Skeletal muscle satellite cell (primary cell): ENCODE results near the gene PARD3.

Experiments used
- H3K27me3 ChIP-seq: 2 replicates; pipeline ENCODE4 v1.7.0; 2013; ENCODE audit warnings: low read length; ENCODE audit not compliant: control insufficient read depth, insufficient read depth
- H3K36me3 ChIP-seq: 2 replicates; pipeline ENCODE4 v1.7.0; 2013; ENCODE audit warnings: mild to moderate bottlenecking, control low read depth, low read length; ENCODE audit not compliant: insufficient read depth
- H3K4me1 ChIP-seq: 2 replicates; pipeline ENCODE4 v1.7.0; 2013; ENCODE audit warnings: low read length; ENCODE audit not compliant: control insufficient read depth, insufficient read depth
- H3K4me2 ChIP-seq: 2 replicates; pipeline ENCODE4 v1.7.0; 2013; ENCODE audit warnings: mild to moderate bottlenecking, low read length
- H3K4me3 ChIP-seq: 2 replicates; pipeline ENCODE4 v1.7.0; 2013; ENCODE audit warnings: low read length
- H3K9ac ChIP-seq: 2 replicates; pipeline ENCODE4 v1.7.0; 2013; ENCODE audit warnings: mild to moderate bottlenecking, low read depth, low read length, moderate library complexity
- H3K9me3 ChIP-seq: replicated peaks from 2 replicates; pipeline ENCODE4 v1.7.0; 2013; ENCODE audit warnings: mild to moderate bottlenecking, control low read depth, low read length

The PARD3 gene

DNA sequence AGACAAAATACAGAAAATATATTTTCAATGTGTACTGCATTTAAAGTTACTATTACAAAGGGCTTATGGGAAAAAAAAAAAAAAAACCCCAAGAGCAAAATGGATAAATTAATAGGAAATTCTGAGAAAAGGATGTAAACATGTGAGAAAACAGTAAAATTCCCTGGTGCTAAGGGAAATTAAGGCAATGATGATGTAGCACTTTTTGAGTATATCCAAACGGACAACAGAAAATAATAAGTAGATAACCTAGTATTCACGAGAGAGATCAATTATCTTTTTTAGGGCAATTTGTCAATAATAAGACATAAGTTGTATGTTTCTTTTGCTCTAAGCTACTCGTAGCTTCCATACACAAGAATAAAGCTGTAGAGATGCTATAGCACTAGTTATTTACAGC is 80.2 kb downstream of the PARD3 start:
- Histone ChIP-seq H3K4me2 (no peak overlapping the region), H3K4me1 (peaks cover 34% of the 10 kb centered on the region), H3K9me3 (no peaks in the 10 kb centered on the region), H3K4me3 (no peak overlapping the region), H3K9ac (no peak overlapping the region), H3K27me3 (no peaks in the 10 kb centered on the region), H3K36me3 (no peaks in the 10 kb centered on the region)

DNA sequence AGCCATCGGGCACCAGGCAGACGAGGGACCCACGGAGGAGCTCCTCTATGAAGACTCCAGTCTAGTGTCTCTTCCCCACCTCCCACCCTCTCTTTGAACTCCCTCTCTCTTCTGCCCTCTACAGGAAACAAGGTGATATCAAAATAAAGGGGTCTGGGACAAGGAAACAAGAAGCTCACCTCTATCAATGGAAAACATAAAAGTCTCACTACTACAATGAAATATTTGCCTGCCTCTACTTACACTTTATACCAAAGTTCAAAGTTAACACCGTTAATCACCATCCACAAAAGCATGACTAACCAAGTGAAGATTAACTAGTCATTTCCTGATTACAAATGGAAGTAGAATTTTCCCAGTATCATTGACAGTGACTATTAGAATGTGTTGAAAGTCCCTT is 82.2 kb downstream of the PARD3 start:
- Histone ChIP-seq H3K4me2 (peak overlapping the region; percentile 33), H3K9ac (peak overlapping the region; percentile 33), H3K27me3 (no peaks in the 10 kb centered on the region), H3K4me3 (peak overlapping the region; percentile 1), H3K36me3 (no peaks in the 10 kb centered on the region), H3K4me1 (peaks cover 25% of the 10 kb centered on the region), H3K9me3 (no peaks in the 10 kb centered on the region)

DNA sequence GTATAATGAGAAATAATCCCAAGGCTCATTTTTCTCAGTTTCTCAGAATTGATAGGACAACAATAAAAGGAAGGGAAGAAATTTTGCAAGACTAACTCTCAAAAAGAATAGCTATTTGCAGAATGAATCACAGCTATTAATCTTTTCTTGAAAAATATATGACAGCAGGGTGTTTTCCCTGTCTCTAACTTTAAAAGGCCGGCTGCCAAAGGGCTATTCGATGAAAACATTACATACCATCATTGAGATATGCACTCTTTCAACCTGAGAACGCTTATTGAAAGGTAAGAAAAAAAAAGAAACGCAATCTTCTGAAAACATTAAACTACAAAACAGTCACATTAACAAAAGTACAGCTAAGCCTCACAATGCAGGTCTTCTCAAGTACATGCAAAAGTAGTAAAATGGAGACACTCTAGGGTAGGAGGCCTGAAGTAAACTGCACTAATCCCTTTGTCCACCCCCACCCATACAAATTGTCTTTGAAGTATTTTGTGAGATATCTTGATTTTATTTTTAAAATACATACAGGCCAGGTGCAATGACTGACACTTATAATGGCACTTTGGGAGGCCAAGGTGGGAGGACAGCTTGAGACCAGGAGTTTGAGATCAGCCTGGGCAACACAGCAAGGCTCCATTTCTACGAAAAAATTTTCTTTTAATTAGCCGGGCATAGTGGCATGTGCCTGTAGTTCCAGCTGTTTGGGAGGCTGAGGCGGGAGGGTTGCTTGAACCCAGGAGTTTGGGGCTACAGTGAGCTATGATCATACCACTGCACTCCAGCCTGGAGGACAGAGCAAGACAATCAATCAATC is 83.0 kb downstream of the PARD3 start:
- H3K4me1 ChIP-seq, result peaks cover 25% of the 10 kb centered on the region
- no peak overlapping the region for H3K4me3 ChIP-seq
- H3K27me3 ChIP-seq, result no peaks in the 10 kb centered on the region
- no peaks in the 10 kb centered on the region for H3K9me3 ChIP-seq
- no peak overlapping the region for H3K9ac ChIP-seq
- H3K4me2 ChIP-seq, result peak overlapping the region; percentile 41
- H3K36me3 ChIP-seq, result no peaks in the 10 kb centered on the region

DNA sequence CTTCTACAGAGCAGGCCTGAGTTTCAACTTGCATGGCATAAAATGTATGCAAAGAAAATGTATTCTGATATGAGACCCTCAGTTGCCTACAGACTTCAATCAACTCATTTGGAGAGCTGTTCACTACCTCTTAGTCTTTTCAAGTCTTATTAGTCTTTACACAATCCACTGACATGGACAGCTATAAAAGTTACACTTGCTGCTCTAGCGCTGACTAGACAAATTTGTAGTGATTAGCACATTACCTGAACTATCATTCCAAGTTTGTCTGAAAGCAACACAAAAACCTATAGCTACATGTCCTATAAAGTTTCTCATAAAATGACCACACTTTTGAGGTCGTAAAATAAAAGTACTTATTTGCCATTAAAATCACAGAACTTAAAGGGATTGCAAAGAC is 83.9 kb downstream of the PARD3 start:
- H3K9ac ChIP-seq, result no peak overlapping the region
- H3K27me3 ChIP-seq, result no peaks in the 10 kb centered on the region
- H3K36me3 ChIP-seq, result no peaks in the 10 kb centered on the region
- no peak overlapping the region for H3K4me3 ChIP-seq
- peak overlapping the region; percentile 40 for H3K4me2 ChIP-seq
- no peaks in the 10 kb centered on the region for H3K9me3 ChIP-seq
- peaks cover 25% of the 10 kb centered on the region for H3K4me1 ChIP-seq

DNA sequence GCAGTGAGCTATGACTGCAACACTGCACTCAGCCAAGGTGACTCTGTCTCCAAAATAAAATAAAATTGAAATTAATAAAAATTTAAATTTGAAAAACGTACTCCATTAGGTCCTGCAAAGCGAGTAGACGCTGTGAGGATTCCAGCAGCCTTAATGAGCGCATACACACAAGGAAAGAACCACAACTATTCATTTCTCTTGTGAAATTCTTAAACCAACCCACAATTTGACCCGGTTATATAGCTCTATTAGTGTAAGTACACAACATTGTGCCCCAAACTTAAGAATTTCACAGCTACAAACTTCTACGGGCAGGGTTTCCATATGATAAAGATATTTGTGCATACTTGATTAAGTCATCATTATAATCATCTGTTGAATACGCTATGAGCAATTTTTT is 84.4 kb downstream of the PARD3 start:
- no peaks in the 10 kb centered on the region for H3K36me3 ChIP-seq
- no peak overlapping the region for H3K4me3 ChIP-seq
- H3K27me3 ChIP-seq, result no peaks in the 10 kb centered on the region
- H3K9me3 ChIP-seq, result no peaks in the 10 kb centered on the region
- H3K4me2 ChIP-seq, result no peak overlapping the region
- peaks cover 25% of the 10 kb centered on the region for H3K4me1 ChIP-seq
- H3K9ac ChIP-seq, result no peak overlapping the region

DNA sequence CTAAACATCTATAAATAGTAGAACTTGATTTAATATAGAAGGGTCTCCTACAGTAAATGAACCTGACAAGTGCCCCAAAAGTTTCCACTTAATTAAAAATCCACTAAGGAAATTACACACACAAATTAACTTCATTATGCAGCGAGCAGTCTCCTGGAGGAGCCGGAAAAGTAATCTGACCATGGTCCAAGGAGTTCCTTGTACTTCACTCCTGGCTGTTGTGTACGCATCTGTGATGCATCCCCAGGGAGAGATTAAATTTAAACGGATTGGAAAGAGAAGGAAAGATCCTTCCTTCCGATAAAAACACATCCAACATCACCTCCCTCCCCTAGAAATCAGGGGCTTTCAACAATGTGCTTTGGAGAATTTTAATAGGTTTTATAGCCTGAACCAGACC is 85.5 kb downstream of the PARD3 start:
- no peaks in the 10 kb centered on the region for H3K36me3 ChIP-seq
- no peaks in the 10 kb centered on the region for H3K9me3 ChIP-seq
- no peaks in the 10 kb centered on the region for H3K27me3 ChIP-seq
- no peak overlapping the region for H3K9ac ChIP-seq
- peaks cover 27% of the 10 kb centered on the region for H3K4me1 ChIP-seq
- no peak overlapping the region for H3K4me3 ChIP-seq
- H3K4me2 ChIP-seq, result no peak overlapping the region

DNA sequence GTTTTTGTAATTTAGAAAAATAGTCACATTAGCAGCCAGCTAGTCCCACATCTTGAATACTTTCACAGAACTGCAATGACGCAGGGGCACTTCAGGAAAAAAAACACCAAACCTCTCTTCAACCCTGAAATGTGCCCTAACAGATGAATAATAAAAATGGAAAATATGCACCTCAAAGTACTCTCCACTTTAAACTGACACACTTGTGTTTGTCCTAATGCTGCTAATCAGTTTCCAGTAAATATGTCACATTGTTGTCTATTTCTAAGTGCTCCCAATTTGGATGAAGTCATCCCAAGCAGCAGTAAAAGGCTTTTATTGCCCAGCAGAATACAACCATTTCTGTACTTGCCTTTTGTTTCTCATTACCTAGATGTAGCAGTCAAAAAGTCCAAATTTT is 86.7 kb downstream of the PARD3 start:
- Histone ChIP-seq H3K27me3 (no peaks in the 10 kb centered on the region), H3K9ac (no peak overlapping the region), H3K36me3 (no peaks in the 10 kb centered on the region), H3K4me1 (peaks cover 26% of the 10 kb centered on the region), H3K9me3 (no peaks in the 10 kb centered on the region), H3K4me3 (no peak overlapping the region), H3K4me2 (no peak overlapping the region)

DNA sequence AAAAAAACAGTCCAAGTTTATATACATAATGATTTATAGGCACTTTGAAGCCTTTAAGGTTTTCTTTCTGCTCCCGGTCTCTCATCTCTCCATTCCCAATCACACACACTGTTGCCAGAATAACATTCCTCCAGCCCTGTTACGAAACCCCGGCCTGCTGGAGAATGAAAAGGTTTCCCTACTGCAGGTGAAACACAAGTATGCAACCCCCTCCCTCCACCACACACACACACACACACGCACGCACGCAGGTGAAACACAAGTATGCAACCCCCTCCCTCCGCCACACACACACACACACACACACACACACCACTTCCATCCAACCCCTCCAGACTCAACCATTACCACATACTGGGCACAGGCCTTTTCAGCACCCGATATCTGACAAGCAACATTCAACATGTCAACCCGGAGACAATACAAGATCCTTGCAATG is 87.5 kb downstream of the PARD3 start:
- no peaks in the 10 kb centered on the region for H3K36me3 ChIP-seq
- peaks cover 19% of the 10 kb centered on the region for H3K4me1 ChIP-seq
- no peaks in the 10 kb centered on the region for H3K9me3 ChIP-seq
- no peak overlapping the region for H3K4me2 ChIP-seq
- no peak overlapping the region for H3K4me3 ChIP-seq
- H3K27me3 ChIP-seq, result no peaks in the 10 kb centered on the region
- no peak overlapping the region for H3K9ac ChIP-seq

DNA sequence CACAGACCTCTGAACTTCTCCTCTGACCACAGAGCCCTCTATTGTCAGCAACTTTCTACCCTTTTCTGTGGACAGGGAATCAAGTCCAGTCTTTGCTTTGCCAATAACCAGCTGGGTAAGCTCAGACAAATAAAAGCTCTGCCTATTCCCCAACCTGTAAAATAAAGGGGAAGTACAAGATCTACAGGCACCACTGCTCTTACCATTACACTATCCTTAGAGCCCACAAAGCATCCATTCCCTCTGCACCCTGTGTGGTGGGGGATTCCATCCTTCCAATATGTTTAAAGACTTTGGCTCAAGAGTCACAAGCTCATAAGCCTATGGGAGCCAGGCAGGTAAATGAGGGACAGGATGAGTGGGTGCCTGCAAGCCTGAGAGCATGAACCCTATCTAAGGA is 88.2 kb downstream of the PARD3 start:
- H3K4me1 ChIP-seq, result peaks cover 11% of the 10 kb centered on the region
- H3K36me3 ChIP-seq, result no peaks in the 10 kb centered on the region
- no peak overlapping the region for H3K9ac ChIP-seq
- no peak overlapping the region for H3K4me2 ChIP-seq
- no peaks in the 10 kb centered on the region for H3K27me3 ChIP-seq
- H3K4me3 ChIP-seq, result no peak overlapping the region
- H3K9me3 ChIP-seq, result no peaks in the 10 kb centered on the region

DNA sequence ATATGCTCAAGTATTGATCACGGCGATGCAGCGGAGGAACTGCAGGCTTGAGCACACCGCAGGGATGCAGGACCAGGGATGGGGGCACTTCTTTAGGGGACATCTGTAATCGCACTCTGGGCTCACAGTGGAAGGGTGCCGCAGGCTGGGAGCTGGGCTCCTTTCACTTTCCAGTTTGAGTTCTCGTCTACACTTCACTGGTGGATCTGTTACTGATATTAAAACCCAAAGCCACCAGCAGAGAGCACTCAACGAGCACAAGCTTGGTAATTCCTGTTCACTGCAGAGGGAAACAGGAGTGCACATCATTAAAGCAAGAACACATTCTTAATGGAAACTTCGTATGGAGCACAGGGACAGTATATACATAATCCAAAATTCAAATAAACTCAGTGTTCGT is 91.3 kb downstream of the PARD3 start:
- H3K36me3 ChIP-seq, result no peaks in the 10 kb centered on the region
- H3K4me2 ChIP-seq, result peak overlapping the region; percentile 63
- peaks cover 18% of the 10 kb centered on the region for H3K4me1 ChIP-seq
- no peaks in the 10 kb centered on the region for H3K9me3 ChIP-seq
- no peak overlapping the region for H3K9ac ChIP-seq
- H3K27me3 ChIP-seq, result no peaks in the 10 kb centered on the region
- H3K4me3 ChIP-seq, result peak overlapping the region; percentile 23

DNA sequence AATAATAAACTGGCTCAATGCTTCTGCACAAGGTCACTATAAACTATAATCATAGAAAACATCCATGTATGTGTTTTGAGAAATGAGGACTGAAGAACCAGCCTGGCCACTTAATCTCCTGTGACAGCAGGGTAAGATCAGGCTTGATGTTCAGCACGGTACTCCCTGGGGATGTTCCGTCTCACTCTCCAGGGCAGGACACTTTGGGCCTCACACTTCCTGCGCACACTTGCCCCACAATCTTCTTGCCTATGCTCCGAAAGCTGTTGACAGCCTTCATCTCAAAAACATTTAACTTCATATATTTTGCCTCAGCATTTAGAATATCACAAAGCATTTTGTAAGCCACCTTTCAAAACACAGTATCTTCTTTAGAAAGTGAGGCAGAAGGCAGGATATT is 92.7 kb downstream of the PARD3 start:
- Histone ChIP-seq H3K27me3 (no peaks in the 10 kb centered on the region), H3K4me2 (no peak overlapping the region), H3K9me3 (no peaks in the 10 kb centered on the region), H3K36me3 (no peaks in the 10 kb centered on the region), H3K4me3 (no peak overlapping the region), H3K9ac (no peak overlapping the region), H3K4me1 (peaks cover 18% of the 10 kb centered on the region)

DNA sequence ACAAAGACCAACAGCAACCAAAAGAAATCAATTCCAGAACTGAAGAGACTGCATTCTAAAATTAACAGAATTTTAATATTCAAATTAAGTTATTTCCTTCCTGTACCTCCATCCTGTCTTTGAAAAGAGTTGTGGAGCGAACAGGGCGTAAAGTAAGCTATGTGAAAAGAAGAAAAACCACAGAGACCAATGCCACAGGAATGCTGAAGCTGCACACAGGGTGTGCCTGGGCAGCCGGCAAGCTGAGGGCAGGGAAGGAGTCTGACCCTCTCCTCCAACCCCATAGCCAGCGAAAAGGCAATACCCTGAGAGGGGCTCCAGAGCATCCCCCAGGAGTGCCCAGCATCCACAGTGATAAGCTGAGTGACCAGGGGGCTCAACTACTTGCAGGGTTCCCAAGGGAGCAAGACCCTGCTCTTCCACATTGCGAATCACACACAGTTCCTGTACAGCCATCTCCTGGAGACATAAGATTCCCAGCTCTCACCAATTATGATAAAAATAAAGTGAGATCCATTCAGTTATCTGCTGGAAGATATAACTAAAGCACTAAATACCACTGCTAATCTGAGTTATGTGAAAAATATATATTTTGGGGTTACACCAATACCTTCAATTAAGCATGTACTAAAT is 93.8 kb downstream of the PARD3 start:
- Histone ChIP-seq H3K4me1 (peaks cover 18% of the 10 kb centered on the region), H3K4me2 (peak overlapping the region; percentile 75), H3K9me3 (no peaks in the 10 kb centered on the region), H3K27me3 (no peaks in the 10 kb centered on the region), H3K36me3 (no peaks in the 10 kb centered on the region), H3K4me3 (peak overlapping the region; percentile 43), H3K9ac (peak overlapping the region; percentile 51)
